GM12801 (cell line): ENCODE measurements around the gene KISS1.

Experiments
- CTCF ChIP-seq: IDR thresholded peaks from one replicate; pipeline ENCODE4 v1.5.1; 2011; ENCODE audit warnings: control low read depth; ENCODE audit not compliant: insufficient read length; ENCODE audit errors: extremely low read depth

KISS1 gene

GRCh38 chr1:204194080-204194479, 2.2 kb downstream of the KISS1 start:
- TF ChIP-seq CTCF, result no peak

GRCh38 chr1:204192589-204193352, 3.5 kb downstream of the KISS1 start:
- no peak for TF ChIP-seq CTCF

- TF ChIP-seq CTCF, result no peak
Observed at GRCh38 chr1:204192046-204192445, 4.2 kb downstream of the KISS1 start.

GRCh38 chr1:204191456-204191855, 4.8 kb downstream of the KISS1 start:
- TF ChIP-seq CTCF, result no peak

- no peak for TF ChIP-seq CTCF
Observed at GRCh38 chr1:204190212-204191211, 5.8 kb downstream of the KISS1 start.

- TF ChIP-seq CTCF, result no peak
Observed at GRCh38 chr1:204188959-204189639, 7.2 kb downstream of the KISS1 start.

GRCh38 chr1:204186597-204186996, 9.7 kb downstream of the KISS1 start:
- no peak for TF ChIP-seq CTCF
